Urinary bladder (tissue), 4 donors: Measurements from ENCODE around the gene SLX9. TPM values are rescaled to one million over a fixed set of nuclear protein-coding genes. Genes with fewer than 3 reads are reported as not detected.

ENCODE experiments used
- DNase-seq: peaks from one replicate; pipeline ENCODE4 v3.0.0-alpha.2; 2015; ENCODE audit errors: extremely low spot score
- H3K27ac ChIP-seq: one replicate; pipeline ENCODE4 v1.5.1; 2013; ENCODE audit warnings: low read depth, mild to moderate bottlenecking, moderate library complexity
- H3K36me3 ChIP-seq: one replicate; pipeline ENCODE4 v1.6.1; 2013; ENCODE audit warnings: mild to moderate bottlenecking, moderate library complexity; ENCODE audit not compliant: insufficient read depth
- H3K4me1 ChIP-seq: one replicate; pipeline ENCODE4 v1.6.1; 2013; ENCODE audit warnings: mild to moderate bottlenecking, moderate library complexity; ENCODE audit not compliant: insufficient read depth
- H3K4me3 ChIP-seq: one replicate; pipeline ENCODE4 v1.5.1; 2013; ENCODE audit warnings: low read depth, low read length
- WGBS: extraction: QIAGEN DNeasy Blood & Tissue Kit; methylation state at CpG from one replicate; pipeline ENCODE4 v1.1.7; 2013; 5-methylcytosine and 5-hydroxymethylcytosine counted together
- polyA plus RNA-seq: library from polyadenylated mRNA; stranded (reverse); fragments of 200-250 nt; gene quantifications from one replicate; pipeline ENCODE4 v1.2.3, GENCODE V29; 2013
- total RNA-seq: library from RNA; depleted of rRNA; stranded (reverse); fragments of >200 nt; gene quantifications from one replicate; pipeline ENCODE4 v1.2.3, GENCODE V29; 2014
- donor health status: healthy with polysubstance abuse.
- donor health status: healthy.

Gene SLX9
- total and polyA plus RNA-seq, 2 donors, result 7.1 to 35.7 TPM

- Histone ChIP-seq H3K36me3 (no peaks in the 10 kb centered on the region), H3K27ac (no peak overlapping the region), H3K4me3 (no peak overlapping the region), H3K4me1 (no peaks in the 10 kb centered on the region)
- 90% methylated on average over 11 of the region's 11 CpGs for WGBS
- DNase-seq, result no peak
These were observed 75.6 kb downstream of the SLX9 start for GRCh38 chr21:45015469-45015860.

DNA sequence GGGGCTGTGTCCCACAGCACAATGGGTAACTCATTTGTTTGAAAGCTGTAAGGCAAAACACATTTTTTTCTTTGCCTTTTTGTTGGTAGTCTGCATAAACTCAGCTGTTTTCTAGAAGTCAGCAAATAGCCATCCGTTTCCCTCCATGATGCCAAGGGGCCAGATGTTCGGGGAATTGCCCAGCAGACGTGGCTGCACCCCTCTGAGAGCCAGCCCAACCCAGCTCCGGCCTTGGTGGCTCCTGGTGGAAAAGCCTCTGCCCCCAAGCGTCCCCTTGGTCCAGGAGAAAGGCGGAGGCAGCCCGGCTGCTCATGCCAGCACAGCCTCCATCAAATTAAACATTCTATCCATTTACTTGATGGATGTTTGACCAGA is 76.2 kb downstream of the SLX9 start:
- 77% methylated on average over 7 of the region's 7 CpGs for WGBS
- Histone ChIP-seq H3K27ac (no peak overlapping the region), H3K4me3 (no peak overlapping the region), H3K36me3 (no peaks in the 10 kb centered on the region), H3K4me1 (no peaks in the 10 kb centered on the region)
- no peak for DNase-seq

GRCh38 chr21:45016406-45017038 is 76.7 kb downstream of the SLX9 start:
- Histone ChIP-seq H3K4me1 (no peaks in the 10 kb centered on the region), H3K4me3 (no peak overlapping the region), H3K27ac (no peak overlapping the region), H3K36me3 (no peaks in the 10 kb centered on the region)
- no peak for DNase-seq
- 48% methylated on average over 15 of the region's 15 CpGs for WGBS

GRCh38 chr21:45017039-45017960 is 77.5 kb downstream of the SLX9 start:
- H3K27ac ChIP-seq, result no peak overlapping the region
- H3K4me3 ChIP-seq, result no peak overlapping the region
- DNase-seq, result no peak
- no peaks in the 10 kb centered on the region for H3K36me3 ChIP-seq
- no peaks in the 10 kb centered on the region for H3K4me1 ChIP-seq
- WGBS, result 84% methylated on average over 15 of the region's 15 CpGs

- no peaks in the 10 kb centered on the region for H3K4me1 ChIP-seq
These were observed 78.6 kb downstream of the SLX9 start for GRCh38 chr21:45018131-45019075.

GRCh38 chr21:45019076-45019886 is 79.5 kb downstream of the SLX9 start:
- no peak for DNase-seq
- Histone ChIP-seq H3K4me1 (no peaks in the 10 kb centered on the region), H3K27ac (no peak overlapping the region), H3K36me3 (no peaks in the 10 kb centered on the region), H3K4me3 (peak overlapping the region; percentile 30)
- WGBS, result 41% methylated on average over 60 of the region's 60 CpGs

More at GRCh38 chr21:45018131-45019075, 78.6 kb downstream of the SLX9 start:
- 12% methylated on average over 100 of the region's 101 CpGs for WGBS
- no peak for DNase-seq
- H3K36me3 ChIP-seq, result no peaks in the 10 kb centered on the region
- peak overlapping the region; percentile 30 for H3K4me3 ChIP-seq
- no peak overlapping the region for H3K27ac ChIP-seq

DNA sequence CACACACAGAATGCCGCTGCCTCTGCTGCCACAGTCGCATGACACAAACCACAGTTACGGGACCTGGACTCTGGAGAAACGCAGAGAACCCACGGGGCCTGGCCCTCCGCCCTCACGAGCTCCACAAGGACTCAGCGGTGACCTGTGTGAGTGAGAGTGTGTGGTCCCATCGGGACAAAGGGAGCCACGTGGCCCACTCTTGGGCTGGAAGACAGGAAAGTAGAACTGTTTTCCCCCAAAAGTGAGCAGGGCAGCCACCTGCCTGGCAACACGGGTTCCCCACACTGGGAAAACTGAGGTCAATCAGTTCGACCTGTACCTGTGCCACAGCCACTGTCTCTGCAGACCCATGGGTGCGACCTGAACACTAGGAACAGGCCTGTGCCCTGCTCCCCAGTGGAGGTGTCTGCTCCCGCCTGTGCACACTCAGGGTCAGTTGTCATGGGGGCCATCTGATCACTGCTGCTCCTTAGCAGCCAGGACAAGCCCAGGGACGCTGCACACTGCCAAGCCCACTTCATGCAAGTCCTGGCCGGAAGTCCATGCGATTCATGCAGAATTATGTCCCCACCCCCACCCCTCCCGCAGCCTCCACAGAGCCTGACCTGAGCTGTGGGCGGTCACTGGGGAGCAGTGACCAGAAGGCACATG is 80.2 kb downstream of the SLX9 start:
- no peaks in the 10 kb centered on the region for H3K36me3 ChIP-seq
- H3K4me1 ChIP-seq, result no peaks in the 10 kb centered on the region
- 82% methylated on average over 19 of the region's 19 CpGs for WGBS
- no peak overlapping the region for H3K27ac ChIP-seq
- H3K4me3 ChIP-seq, result no peak overlapping the region
- no peak for DNase-seq

DNA sequence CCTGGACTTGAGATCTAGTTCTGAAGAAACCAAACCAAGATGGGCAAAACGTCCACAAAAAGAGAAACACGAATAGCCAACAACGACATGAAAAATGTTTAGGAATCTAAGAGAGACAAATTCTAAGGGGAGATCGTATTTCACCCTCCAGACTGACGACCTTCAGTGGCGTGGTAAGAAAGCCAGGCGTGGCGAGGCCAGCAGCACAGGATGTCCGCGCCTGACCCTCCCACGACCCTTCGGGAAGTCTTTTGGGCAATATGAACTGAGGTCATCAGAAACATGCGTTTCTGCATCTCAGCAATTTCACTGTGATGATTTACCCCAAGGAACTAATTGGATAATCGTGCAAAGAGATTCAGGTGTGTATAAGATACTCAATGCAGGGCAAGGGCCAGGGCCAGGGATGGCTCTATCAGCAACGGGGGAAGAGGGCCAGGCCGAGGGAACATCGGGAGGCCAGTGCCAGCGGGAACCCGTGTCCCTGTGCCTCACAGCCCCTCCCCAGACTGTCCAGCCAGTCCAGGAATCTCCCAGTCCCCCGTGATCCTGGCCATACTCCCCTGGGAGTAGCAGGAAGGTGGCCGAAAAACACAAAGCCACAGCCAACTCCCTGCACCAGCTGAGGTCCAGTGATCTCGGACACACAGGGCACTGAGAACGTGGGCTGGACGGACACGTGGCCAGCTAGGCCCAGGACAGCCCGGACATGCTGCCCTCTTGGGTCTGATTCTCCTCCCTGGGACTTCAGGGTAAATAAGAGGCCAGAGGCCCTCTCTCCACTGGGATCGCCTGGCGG is 81.0 kb downstream of the SLX9 start:
- H3K4me3 ChIP-seq, result no peak overlapping the region
- DNase-seq, result no peak
- H3K36me3 ChIP-seq, result no peaks in the 10 kb centered on the region
- no peaks in the 10 kb centered on the region for H3K4me1 ChIP-seq
- H3K27ac ChIP-seq, result no peak overlapping the region
- WGBS, result 79% methylated on average over 28 of the region's 28 CpGs

DNA sequence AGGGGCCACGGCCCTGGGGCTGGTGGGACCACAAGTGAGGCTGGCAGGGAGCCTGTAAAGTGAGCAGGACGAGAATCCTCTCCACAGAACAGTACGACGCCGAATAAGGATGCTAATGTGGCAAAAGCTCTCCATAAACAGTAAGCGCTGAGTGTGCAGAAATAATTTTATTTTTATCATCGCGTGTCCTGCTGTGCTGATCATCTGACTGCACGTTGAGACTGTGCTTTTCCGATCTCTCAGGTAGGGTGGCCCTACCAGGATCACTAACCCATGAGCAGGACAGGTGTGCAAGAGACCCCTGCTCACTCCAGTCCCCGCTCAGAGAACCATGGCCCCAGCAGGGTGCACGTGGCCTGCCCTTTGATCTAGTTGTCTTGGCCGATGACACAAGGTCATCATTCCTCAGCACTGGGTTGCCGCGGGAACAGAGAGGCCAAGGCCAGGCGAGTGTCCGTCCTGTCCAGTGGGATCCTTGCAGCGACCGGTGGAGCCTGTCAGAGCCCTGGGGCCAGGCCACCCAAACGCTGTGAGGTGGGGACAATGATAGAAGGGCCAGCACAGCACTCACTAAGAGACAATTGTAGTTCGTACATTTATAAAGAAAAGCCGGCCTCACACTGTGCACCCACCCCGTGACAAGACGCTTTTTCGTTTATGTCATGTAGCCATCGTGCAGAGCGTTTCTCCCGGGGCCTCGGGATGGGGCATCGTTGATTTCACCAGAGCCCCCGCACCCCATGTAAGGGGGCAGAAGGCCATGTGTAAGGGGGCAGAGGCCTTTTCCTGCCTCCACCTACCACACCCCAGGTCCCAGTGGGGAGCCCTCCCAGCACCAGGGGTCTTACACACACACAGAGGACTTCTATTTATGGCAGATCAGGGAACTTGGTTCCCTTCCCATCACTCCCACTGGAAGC is 81.9 kb downstream of the SLX9 start:
- DNase-seq, result no peak

DNA sequence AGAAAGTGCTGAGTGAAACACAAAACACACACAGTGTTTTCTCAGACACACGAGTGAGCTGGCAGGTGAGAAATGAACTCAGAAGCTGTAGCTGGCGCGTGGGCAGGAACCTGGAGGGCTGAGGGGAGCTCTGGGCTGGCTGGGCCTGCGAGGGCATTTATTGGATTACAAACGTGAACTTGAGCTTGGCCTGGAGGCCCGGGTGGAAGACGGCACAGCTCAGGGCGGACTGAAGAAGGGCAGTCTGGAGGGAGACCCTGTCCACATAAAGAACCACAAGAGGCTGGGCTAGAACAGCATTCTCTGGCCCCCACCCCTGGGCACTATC is 82.5 kb downstream of the SLX9 start:
- H3K27ac ChIP-seq, result no peak overlapping the region
- DNase-seq, result no peak

More for the DNA sequence above, 81.9 kb downstream of the SLX9 start:
- Histone ChIP-seq H3K36me3 (no peaks in the 10 kb centered on the region), H3K4me3 (no peak overlapping the region), H3K27ac (no peak overlapping the region), H3K4me1 (no peaks in the 10 kb centered on the region)
- 85% methylated on average over 30 of the region's 31 CpGs for WGBS

DNA sequence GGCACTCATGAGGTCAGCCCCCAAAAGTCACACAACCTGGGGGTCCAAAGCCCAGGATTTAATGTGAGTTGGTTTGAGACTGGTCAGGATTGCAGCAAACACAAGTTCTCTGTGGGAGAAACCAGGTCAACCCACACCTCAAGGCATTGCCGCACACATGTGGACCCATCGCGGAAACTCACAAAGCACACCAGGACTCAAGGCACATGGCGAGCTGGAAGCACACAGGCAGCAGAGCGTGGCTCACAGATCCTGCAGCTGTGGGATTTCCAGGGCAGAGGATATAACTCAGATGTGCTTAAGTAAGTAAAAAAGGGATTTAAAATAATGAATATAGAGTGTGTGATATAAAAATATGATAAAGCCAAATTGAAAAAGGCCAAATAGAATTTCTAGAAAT is 82.9 kb downstream of the SLX9 start:
- Histone ChIP-seq H3K4me1 (no peaks in the 10 kb centered on the region), H3K36me3 (no peaks in the 10 kb centered on the region), H3K27ac (no peak overlapping the region), H3K4me3 (no peak overlapping the region)
- no peak for DNase-seq
- 90% methylated on average over 5 of the region's 5 CpGs for WGBS

More for the DNA sequence above, 82.5 kb downstream of the SLX9 start:
- H3K4me1 ChIP-seq, result no peaks in the 10 kb centered on the region
- 76% methylated on average over 8 of the region's 8 CpGs for WGBS
- no peak overlapping the region for H3K4me3 ChIP-seq
- no peaks in the 10 kb centered on the region for H3K36me3 ChIP-seq
